GM12892 (cell line): ENCODE data around the gene RUSF1.
A peak's percentile ranks its signal among the peaks of the same experiment; 100 is the strongest.

Source experiments
- POLR2A ChIP-seq: IDR thresholded peaks from 2 replicates; pipeline ENCODE4 v1.6.1; 2011; ENCODE audit warnings: low read depth, low read length, control low read depth
- POLR2AphosphoS5 ChIP-seq: IDR thresholded peaks from 2 replicates; pipeline ENCODE4 v1.6.1; 2011; ENCODE audit warnings: low read depth, low read length, control low read depth

- TF ChIP-seq POLR2AphosphoS5 = no peak
- peak; percentile 23; the same call in 1 of the 2 replicates for TF ChIP-seq POLR2A
Observed at GRCh38 chr16:31458073-31458843, 49.9 kb downstream of the RUSF1 start.
